HFFc6 (cell line): ENCODE data around the gene ANKRD6. TPM values are rescaled to one million over a fixed set of nuclear protein-coding genes. Genes with fewer than 3 reads are reported as not detected.

Experiments used
- DNase-seq: peaks from one replicate; pipeline ENCODE4 v3.0.0-alpha.2; 2018
- H3K27ac Mint-ChIP-seq: 2 replicates; pipeline ENCODE4 v1.8.0; 2020; ENCODE audit warnings: mild to moderate bottlenecking, mixed read lengths
- H3K27me3 Mint-ChIP-seq: 2 replicates; pipeline ENCODE4 v1.8.0; 2021; ENCODE audit warnings: mild to moderate bottlenecking, moderate library complexity, mixed read lengths; ENCODE audit not compliant: insufficient read depth
- H3K36me3 Mint-ChIP-seq: 2 replicates; pipeline ENCODE4 v1.8.0; 2021; ENCODE audit warnings: low read depth, mixed read lengths
- H3K4me1 Mint-ChIP-seq: 2 replicates; pipeline ENCODE4 v1.8.0; 2020; ENCODE audit warnings: low read depth, mixed read lengths
- H3K4me3 Mint-ChIP-seq: 2 replicates; pipeline ENCODE4 v1.8.0; 2020; ENCODE audit warnings: mild to moderate bottlenecking, moderate library complexity, mixed read lengths
- H3K9me3 Mint-ChIP-seq: 2 replicates; pipeline ENCODE4 v1.8.0; 2020; ENCODE audit warnings: mild to moderate bottlenecking, mixed read lengths
- CTCF ChIP-seq: fragments of 200-600 bp; sonication (generic); IDR thresholded peaks from 2 replicates; pipeline ENCODE4 v1.5.0; 2021; ENCODE audit warnings: antibody characterized with exemption, mild to moderate bottlenecking
- total RNA-seq, 6 experiments: library from RNA; stranded (reverse); fragmentation: NEBNext Ultra II Directional; extraction: Animal tissue kit (Norgen Biotek cat#: 25700); gene quantifications; 2 replicates in 1 of 6; 3 replicates in 5 of 6; pipeline ENCODE4 v1.2.3, GENCODE V29; 2021

The ANKRD6 gene
- total RNA-seq, 6 experiments from 2014 or later: not detected

GRCh38 chr6:89612121-89612520 lies 179.2 kb downstream of the ANKRD6 start:
- peaks cover 8% of the 10 kb centered on the region for H3K27me3 Mint-ChIP-seq

GRCh38 chr6:89613790-89614189 lies 180.8 kb downstream of the ANKRD6 start:
- H3K9me3 Mint-ChIP-seq: no peaks in the 10 kb centered on the region
- H3K4me1 Mint-ChIP-seq: no peaks in the 10 kb centered on the region
- no peaks in the 10 kb centered on the region for H3K36me3 Mint-ChIP-seq
- no peak for TF ChIP-seq CTCF
- H3K27ac Mint-ChIP-seq: no peak overlapping the region
- DNase-seq: no peak
- H3K4me3 Mint-ChIP-seq: no peak overlapping the region
- H3K27me3 Mint-ChIP-seq: peaks cover 8% of the 10 kb centered on the region

More at GRCh38 chr6:89612121-89612520, 179.2 kb downstream of the ANKRD6 start:
- Mint-ChIP-seq H3K27ac (no peak overlapping the region), H3K9me3 (no peaks in the 10 kb centered on the region), H3K36me3 (no peaks in the 10 kb centered on the region), H3K4me1 (no peaks in the 10 kb centered on the region), H3K4me3 (no peak overlapping the region)
- no peak for TF ChIP-seq CTCF
- DNase-seq: no peak

- no peak for DNase-seq
- H3K9me3 Mint-ChIP-seq: no peaks in the 10 kb centered on the region
- no peak overlapping the region for H3K27ac Mint-ChIP-seq
- TF ChIP-seq CTCF: no peak
- H3K27me3 Mint-ChIP-seq: peaks cover 14% of the 10 kb centered on the region
- no peaks in the 10 kb centered on the region for H3K4me1 Mint-ChIP-seq
- no peaks in the 10 kb centered on the region for H3K36me3 Mint-ChIP-seq
- H3K4me3 Mint-ChIP-seq: no peak overlapping the region
Measured at GRCh38 chr6:89615882-89616281, 182.9 kb downstream of the ANKRD6 start.

GRCh38 chr6:89616531-89616930 lies 183.6 kb downstream of the ANKRD6 start:
- no peaks in the 10 kb centered on the region for H3K4me1 Mint-ChIP-seq

GRCh38 chr6:89618026-89618425 lies 185.1 kb downstream of the ANKRD6 start:
- Mint-ChIP-seq H3K9me3 (no peaks in the 10 kb centered on the region), H3K36me3 (no peaks in the 10 kb centered on the region), H3K4me1 (no peaks in the 10 kb centered on the region), H3K27me3 (peaks cover 23% of the 10 kb centered on the region), H3K4me3 (no peak overlapping the region), H3K27ac (no peak overlapping the region)
- TF ChIP-seq CTCF: no peak
- no peak for DNase-seq

More at GRCh38 chr6:89616531-89616930, 183.6 kb downstream of the ANKRD6 start:
- Mint-ChIP-seq H3K36me3 (no peaks in the 10 kb centered on the region), H3K27ac (no peak overlapping the region), H3K27me3 (peaks cover 14% of the 10 kb centered on the region), H3K4me3 (no peak overlapping the region), H3K9me3 (no peaks in the 10 kb centered on the region)
- DNase-seq: no peak
- TF ChIP-seq CTCF: no peak

- no peaks in the 10 kb centered on the region for H3K36me3 Mint-ChIP-seq
- DNase-seq: no peak
- peaks cover 26% of the 10 kb centered on the region for H3K27me3 Mint-ChIP-seq
- no peak for TF ChIP-seq CTCF
- no peaks in the 10 kb centered on the region for H3K4me1 Mint-ChIP-seq
- no peaks in the 10 kb centered on the region for H3K9me3 Mint-ChIP-seq
- no peak overlapping the region for H3K27ac Mint-ChIP-seq
- H3K4me3 Mint-ChIP-seq: no peak overlapping the region
Measured at GRCh38 chr6:89619567-89619966, 186.6 kb downstream of the ANKRD6 start.
